GM21723 (cell line): ENCODE measurements around the gene CCDC137.

ENCODE experiments used
- ATAC-seq: cut with Tn5 transposase; IDR thresholded peaks from one replicate; pipeline ENCODE4 v1.9.1; 2021; ENCODE audit warnings: mild to moderate bottlenecking, moderate library complexity; ENCODE audit not compliant: unreplicated experiment

Gene CCDC137

DNA sequence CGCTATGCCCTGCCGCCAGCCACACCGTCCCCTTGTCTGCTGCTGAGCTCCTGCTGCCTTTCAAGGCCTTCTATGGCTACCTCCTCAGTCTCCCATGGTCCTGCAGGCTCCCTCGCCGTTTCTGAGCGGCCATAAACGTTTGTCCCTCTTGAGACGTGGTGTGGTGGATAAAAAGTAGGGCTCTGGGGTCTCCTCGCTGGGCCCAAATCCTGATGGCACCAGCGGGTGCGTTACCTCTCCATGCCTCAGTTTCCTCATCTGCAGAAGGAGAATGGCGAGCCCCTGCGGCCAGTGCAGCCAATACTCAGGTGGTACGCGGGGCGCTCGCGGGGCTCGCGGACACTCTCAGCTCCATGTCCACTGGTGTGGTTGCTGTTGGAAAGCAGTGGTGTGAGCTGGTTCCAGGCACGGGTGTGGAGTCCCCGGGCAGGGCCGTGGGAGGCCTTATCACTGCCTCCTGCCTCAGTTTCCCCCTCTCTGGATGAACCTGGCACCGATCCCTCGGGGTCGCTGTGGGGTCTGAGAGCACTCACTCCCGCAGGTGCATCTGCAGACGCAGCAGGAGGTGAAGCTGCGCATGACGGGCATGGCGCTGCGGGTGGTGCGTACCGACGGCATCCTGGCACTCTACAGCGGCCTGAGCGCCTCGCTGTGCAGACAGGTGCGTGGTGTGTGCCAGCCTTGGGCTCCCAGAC lies 48.0 kb downstream of the CCDC137 start:
- no peak for ATAC-seq

DNA sequence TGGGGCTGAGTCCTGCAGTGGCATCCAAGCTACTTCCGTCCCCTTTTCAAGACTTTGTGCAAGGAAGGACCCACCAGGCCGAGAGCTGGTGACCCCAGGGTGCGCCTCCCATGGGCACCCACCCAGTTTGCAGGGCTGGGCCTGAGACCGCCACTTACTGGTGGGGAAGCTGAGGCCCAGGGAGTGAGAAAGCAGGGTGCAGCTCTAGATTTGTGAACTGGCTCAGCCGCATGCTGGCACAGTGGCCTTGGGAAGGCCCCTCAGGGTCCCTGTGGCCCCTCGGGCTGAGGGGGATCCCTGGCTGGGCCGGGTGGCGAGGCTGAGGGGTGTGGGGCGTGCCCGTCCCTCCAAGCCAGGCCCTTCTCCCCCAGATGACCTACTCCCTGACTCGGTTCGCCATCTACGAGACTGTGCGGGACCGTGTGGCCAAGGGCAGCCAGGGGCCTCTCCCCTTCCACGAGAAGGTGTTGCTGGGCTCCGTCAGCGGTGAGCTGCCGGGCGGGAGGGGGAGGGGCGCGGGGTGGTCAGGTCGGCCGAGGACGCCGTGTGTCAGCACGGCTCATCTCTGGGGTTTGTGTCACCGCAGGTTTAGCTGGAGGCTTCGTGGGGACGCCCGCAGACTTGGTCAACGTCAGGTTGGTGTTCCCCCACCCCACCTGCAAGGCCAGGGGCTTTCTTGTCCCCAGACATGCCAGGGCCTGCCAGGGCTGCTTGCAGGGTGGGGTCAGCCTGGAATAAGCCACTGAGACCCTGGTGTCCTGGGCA lies 48.8 kb downstream of the CCDC137 start:
- no peak for ATAC-seq

DNA sequence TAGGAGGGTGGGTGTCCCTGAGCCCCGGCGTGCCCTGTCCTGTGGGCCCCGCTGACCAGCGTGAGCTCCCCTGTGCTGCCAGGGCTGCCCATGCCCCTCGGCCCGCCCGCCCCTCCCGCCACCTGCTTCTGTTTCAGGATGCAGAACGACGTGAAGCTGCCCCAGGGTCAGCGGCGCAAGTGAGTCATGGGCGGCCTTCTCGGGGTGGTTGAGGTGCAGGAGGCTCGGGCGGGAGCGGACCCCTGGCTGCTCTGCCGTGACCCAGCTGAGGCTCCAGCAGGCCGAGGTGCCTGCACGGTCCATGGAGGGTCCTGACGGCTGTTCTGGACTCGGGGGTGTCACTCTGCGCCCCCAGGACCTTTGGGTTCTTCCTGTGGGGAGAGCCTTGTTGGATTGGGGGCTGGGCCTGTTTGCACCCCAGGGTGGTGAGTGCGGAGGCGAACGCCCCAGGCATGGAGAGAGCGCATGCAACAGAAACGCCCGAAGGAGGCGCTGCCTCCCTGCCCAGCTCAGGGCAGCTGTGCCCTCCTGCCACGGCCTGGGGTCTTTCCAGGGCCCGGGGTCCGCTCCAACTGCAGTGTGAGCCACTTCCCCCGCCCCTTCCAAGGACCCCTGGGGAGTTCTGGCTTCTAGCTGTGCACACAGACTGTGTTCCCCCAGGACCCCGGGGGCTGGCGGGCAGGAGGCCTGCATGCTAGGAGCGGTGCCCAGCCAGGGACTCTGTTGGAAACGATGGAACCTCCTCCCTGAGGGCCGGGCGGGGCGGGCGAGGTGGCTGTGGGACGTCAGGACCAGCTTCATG lies 49.5 kb downstream of the CCDC137 start:
- ATAC-seq, result no peak

DNA sequence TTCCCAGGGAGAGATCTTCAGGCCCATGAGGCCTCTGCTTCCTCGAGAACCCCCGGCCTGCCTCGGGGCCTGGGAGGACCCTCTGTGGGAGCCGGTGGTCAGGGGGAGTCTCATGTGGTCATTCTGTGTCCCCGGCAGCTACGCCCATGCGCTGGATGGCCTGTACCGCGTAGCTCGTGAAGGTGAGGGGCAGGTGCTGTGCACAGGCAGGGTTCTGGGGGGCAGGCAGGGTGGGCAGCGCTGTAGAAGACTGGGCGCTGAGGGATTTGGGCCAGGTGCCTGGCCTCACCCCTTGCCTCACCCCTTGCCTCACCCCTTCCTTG lies 50.1 kb downstream of the CCDC137 start:
- ATAC-seq, result no peak

DNA sequence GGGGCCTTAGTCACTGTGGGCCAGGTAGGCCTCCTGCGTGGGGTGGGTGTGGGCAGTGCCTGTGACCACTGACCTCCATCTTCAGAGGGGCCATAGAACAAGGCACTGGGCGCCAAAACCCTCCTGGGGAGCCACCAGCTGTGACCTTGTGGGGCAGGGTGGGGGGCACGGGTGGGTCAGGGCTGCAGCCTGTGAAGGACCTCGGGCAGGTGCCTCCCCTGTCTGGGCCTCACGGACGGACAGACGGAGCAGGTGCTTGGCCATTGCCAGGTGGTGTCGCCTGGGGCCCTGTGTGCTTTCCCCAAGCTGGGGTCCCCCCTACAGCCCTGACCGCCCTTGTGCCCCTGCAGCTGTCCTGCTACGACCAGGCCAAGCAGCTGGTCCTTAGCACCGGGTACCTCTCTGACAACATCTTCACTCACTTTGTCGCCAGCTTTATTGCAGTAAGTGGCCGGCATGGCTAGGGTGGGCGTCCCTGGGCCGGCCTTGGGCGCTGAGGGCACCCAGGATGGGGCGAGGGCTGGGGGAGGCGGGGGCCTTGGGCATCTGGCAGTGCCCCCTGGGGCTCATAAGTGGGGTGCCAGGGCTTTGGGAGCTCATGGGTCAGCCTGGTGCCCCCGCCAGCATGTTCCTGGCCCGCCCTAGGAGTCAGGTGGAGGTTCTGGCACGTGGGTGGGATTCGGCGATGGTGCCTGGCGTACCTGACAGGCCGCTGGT lies 50.7 kb downstream of the CCDC137 start:
- no peak for ATAC-seq

DNA sequence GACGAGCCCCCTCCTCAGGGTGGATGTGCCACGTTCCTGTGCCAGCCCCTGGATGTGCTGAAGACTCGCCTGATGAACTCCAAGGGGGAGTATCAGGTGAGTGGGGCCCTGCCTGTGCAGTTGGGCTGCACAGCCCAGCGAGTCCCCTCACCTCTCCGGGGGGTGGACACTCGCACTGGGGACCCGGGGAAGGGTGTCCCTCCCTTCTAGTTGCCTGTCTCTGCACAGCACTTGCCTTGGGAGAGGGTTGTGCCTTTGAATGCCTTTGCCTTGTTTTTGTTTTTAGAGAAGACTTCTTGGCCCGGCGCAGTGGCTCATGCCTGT lies 51.2 kb downstream of the CCDC137 start:
- no peak for ATAC-seq

DNA sequence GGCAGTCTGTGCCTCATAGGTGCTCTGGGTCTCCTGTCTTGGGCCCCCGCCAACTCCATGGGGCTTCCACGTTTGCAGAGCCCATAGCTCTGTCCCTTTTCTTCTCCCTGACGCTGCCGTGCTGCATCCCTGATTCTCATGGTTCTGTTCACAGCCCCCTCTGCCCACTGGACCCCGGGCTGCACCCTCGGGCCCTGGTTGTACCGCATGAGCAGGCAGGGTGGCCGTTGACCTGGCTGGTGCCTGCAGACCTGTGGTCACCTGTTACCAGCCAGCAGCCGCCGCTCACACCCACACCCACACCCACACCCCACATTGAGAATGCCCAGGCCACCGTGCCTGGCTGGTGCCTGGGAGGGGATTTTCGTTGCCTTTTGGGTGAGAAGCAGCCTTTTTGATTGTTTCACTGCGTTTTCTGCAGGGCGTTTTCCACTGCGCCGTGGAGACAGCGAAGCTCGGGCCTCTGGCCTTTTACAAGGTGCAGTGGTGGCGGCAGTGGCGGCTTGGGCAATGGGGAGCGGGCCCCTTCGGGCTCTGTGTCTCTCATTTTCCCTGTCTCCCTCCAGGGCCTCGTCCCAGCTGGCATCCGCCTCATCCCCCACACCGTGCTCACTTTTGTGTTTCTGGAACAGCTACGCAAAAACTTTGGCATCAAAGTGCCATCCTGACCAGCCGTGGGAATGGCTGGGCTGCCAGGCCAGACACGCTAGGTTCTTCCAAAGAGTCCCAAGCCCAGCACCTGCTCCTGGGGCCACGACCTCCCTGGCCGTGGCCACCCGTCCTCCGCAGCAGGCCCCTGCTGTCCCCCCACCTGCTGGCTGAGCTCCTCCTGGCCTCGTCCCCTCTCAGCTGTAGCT lies 53.1 kb downstream of the CCDC137 start:
- no peak for ATAC-seq

DNA sequence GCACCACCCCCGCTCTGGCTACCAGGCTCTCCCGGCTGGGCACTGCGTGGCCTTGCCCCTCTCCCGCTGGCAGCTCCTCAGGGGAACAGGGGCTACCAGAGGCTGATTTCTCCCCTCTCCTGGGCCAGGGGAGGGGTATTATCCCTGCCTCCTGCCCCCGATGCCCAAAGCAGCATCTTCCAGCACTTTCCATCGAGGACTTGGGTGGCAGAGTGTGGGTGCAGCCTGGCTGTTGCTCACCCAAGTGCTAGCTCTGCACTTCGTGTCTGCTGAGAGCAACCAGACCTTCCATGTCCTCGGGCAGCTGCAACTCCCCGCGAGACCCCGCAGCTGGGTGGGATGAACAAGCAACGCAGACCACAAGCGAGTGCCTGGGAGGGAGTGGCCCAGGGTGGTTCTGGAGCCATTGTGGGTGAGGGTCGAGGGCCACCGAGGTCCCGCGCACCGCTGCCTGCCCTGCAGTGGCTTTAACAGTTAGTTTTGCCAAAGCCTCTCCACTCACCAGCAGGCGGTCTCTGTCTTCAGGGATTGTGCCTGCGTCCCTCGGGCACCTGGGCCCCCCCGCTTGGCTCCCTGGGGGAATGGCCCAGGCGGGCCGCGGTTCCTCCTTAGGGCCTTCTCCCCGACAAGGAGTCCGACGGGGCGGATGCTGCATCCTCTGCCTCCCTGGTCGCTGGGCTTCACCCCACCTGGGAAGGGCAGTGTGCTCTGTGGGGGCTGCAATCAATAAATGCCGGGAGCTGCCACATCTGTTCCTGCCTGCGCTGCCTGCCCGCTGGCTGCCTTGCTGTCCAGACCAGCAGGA lies 53.9 kb downstream of the CCDC137 start:
- no peak for ATAC-seq

DNA sequence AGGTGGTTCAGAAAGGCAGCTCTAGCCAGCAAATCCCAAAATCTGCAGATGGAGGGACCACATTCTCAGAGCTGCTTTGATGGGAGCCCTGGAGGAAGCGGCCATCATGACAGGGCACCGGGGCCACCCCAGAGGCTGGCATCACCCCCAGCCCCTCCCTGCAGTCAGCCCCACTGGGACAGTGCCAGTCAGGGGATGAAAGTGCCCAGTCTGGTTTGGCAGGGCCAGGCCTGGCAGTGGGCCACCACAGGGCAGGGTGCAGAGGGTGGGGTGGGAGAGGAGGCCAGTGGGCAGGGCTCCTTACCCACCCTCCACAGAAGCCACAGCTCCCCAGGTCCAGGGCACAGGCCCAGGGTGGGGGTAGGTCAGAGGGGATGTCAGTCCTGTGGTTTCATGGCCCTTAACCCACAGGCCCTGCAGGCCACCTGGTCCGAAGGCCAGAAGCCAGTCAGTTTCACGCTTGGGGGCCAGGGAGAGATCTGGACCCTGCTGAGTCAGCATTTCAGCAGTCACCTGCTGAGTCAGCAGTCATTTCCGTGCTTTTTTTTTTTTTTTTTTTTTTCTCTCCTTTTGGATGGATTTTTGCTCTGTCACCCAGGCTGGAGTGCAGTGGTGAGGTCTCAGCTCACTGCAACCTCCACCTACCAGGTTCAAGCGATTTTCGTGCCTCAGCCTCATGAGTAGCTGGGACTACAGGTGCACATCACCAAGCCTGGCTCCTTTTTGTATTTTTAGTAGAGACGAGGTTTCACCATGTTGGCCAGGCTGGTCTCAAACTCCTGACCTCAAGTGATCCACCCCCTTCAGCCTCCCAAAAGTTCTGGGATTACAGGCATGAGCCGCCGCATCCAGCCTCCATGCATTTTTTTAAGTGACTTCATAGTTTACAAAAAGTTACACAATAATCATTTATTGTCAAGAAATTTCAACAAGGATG lies 55.9 kb downstream of the CCDC137 start:
- ATAC-seq, result no peak
